HG03457 (cell line): ENCODE data around the gene GRAMD1A.
"Not testable (repeated sequence)": the region's sequence is repeated elsewhere in the genome, so short reads cannot be mapped to it uniquely, and the experiment has no call there.

ENCODE experiments used
- ATAC-seq: cut with Tn5 transposase; IDR thresholded peaks from one replicate; pipeline ENCODE4 v1.9.1; 2021; ENCODE audit warnings: moderate number of reproducible peaks; ENCODE audit not compliant: unreplicated experiment

The GRAMD1A gene

DNA sequence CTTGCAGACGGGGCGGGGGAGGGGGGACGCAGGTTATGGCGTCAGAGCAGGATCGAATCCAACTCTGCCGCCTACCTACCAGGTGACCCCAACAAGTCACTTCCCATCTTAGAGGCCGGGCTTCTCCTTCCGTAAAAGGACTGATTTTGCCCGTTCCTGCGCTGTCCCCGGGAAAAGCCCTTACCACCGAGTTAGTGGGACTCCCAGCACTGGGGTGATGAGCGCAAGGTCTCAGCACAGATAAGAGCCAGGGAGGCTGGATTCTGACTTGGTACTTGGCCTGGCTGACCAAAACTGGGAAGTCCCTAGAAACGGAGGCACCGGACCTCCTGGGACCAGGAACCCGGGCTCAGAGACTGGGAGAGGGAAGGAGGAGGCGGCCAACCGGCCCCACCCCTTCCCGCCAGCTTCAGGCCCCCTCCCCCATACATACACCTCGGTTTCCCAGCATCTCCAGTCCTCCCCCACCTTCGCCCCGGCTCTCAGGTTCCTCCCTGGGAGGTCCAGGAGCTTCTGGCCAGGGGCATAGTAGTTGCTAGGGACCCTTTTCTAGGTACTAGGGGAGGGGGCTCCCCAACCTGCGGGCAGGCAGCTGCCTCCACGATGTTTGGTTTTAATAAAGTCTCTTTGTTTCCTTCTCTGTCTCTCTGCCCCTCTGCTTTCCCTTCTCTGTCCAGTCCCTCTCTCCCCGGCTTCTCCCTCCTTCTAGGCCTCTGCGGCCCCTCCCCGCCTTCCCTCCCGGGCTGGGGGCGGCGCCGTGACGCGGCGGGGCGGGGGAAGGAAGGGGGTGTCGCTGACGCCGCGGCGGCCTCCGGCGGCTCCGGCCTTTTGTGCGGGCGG, at the start of gene GRAMD1A:
Gene GRAMD1A (plus strand): TSS at position 826 of the 840 bp plus-strand sequence. CDS start 156 bp downstream, outside the sequence.
- ATAC-seq, result no peak

GRCh38 chr19:34953092-34953491, 47.0 kb upstream of the GRAMD1A start:
- no peak for ATAC-seq

- no peak for ATAC-seq
Observed at GRCh38 chr19:34957830-34958751, 42.0 kb upstream of the GRAMD1A start.

- ATAC-seq, result no peak
Observed at GRCh38 chr19:34959021-34959420, 41.1 kb upstream of the GRAMD1A start.

DNA sequence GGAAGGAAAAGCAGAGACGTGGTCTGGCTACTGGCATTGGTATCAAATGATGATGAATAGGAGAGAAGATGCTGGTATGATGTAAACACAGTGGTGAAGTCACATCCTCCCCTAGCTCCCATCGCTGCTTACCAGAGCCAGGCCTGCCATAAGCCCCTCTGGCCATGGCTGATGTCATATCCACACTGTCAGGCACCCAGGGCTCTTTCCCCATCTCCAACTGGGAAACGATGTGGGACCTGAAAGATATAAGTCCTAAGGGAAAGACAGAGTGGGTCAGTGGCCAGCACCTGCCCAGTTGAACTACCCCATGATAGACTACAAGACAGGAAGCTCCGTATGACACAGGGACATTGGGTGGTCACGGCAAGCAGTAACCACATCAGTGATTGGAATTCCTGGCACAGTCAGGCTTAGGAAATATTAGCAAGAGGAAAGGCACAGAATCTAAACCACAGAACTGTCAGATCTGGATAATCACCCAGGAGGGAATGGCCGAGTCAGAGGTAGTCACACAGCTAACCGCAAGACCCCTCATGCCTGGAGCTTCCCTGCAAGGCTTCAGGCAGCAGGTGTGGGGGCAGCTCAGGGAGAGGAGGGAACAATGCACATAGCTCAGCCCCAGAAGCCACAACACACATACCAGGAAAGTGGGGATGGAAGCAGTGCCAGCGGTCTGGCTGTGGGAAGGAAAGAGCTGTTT, 39.9 kb upstream of the GRAMD1A start:
- no peak for ATAC-seq

GRCh38 chr19:34960940-34961679, 39.0 kb upstream of the GRAMD1A start:
- ATAC-seq, result no peak

DNA sequence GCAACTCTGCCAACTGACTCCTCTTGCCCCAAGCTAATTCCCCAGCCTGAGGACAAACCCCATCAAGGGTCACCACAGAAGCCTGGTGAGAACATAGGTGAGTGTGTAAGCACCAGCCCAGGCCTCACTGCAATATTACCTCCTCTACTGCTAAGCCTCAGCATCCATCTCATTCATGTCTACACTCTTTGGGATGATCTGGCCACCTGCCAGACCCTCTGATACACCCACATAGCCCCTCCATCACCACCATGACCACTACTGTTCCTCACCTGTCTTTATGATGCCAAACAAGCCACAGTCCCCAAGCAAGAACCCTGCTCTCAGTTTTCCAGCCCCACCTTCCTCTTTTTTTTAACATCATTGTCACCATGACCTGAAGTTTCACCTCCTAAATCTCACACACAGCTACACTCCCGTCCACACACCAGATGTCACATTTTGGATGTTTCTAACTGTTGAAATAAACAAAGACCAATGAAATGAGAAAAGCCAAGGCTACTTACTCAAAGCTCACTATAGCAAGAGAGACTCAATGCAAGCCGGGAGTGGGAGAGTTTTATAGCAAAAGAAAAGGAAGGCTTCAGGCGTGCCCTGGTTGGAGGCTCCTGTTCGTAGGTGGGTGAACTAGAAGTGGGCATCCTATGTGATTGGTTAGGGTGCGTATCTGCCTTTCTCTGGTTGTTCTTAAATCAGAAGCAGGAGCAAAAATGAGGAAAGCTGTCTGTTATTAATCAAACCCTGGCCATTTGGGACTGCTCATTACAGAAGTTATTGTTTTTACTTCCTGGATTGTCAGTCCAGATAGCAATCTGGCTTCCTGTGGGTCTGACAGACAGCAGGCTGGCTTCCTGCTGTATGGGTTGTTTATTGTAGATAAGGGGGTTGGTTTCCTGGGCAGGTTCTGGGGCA, 38.1 kb upstream of the GRAMD1A start:
- ATAC-seq, result no peak

DNA sequence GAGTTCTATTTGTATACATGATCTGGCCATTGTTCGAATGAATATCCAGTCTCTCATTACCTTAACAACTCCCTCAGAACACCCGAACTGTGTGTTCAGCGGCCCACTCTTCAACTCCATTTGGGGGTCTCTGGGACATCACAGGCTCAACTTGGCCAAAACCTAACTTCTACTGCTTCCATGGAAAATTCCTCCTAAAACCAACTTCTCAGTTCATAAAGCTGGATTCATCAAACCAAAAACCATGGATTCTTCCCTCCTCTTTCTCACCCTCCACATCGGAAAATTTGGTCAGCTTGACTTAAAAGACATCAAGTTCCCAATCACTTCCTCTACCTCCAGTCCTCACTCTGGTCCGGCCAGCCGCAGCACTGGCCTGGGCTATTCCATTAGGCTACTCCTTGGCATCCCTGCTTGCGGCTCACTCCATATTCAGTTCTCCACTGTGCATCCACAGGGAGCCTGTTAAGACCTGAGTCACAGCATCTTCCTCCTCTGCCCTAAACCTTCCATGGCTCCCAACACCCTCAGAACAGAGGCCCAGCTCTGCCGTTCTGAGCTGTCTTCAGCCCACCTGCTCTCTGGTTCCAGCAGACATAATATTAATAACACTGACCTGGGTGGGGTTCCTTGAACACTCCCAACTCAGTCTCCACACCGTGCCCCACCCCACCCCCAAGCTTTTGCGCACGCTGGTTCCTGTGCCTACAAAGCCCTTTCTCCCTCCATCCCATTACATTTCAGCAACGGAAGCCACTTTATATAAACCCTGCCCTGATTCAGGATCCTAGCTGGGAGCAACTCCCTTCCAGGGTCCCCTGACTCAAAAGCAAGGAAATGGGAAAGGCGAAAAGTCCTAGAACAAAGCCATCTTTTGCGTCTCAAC, 37.2 kb upstream of the GRAMD1A start:
- ATAC-seq, result no peak

- ATAC-seq, result no peak
Observed at GRCh38 chr19:34963573-34964406, 36.3 kb upstream of the GRAMD1A start, which contains the start of gene ZNF792. Gene ZNF792, minus strand, starts transcription at chr19:34964229. Its CDS starts 567 bp downstream, at chr19:34963662.

GRCh38 chr19:34964598-34964997, 35.5 kb upstream of the GRAMD1A start:
- ATAC-seq, result no peak

GRCh38 chr19:34965505-34965904, 34.6 kb upstream of the GRAMD1A start:
- ATAC-seq, result not testable (repeated sequence)

- no peak for ATAC-seq
Observed at GRCh38 chr19:34967551-34967950, 32.6 kb upstream of the GRAMD1A start.

- no peak for ATAC-seq
Observed at GRCh38 chr19:34969721-34970120, 30.4 kb upstream of the GRAMD1A start.

GRCh38 chr19:34970185-34970780, 29.8 kb upstream of the GRAMD1A start:
- not testable (repeated sequence) for ATAC-seq

DNA sequence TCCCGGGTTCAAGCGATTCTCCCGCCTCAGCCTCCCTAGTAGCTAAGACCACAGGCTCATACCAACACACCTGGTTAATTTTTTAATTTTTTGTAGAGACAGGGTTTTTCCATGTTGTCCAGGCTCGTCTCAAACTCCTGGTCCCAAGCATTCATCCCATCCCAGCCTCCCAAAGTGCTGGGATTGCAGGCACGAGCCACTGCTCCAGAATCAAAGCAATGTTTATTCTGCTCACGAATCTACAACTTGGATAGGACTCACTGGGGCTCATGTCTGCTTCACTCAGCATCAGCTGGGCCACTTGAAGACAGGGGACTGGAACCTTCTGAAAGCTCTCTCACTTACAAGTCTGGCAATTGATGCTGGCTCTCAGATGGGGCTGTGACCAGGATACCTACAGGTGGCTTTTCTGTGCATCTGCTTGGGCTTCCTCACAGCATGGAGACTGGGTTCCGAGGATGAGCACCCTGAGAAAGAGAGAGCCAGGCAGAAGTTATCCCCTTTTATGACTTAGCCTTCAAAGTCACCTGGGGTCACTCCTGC, 27.9 kb upstream of the GRAMD1A start:
- no peak for ATAC-seq

- ATAC-seq, result no peak
Observed at GRCh38 chr19:34974646-34975045, 25.5 kb upstream of the GRAMD1A start.

GRCh38 chr19:34975056-34975455, 25.1 kb upstream of the GRAMD1A start:
- no peak for ATAC-seq
